GM10266 (cell line): ENCODE measurements around the gene ANKDD1A.

Experiments
- DNase-seq: peaks from one replicate; pipeline ENCODE4 v3.0.0; 2012; ENCODE audit errors: extremely low spot score
- CTCF ChIP-seq: IDR thresholded peaks from 2 replicates; pipeline ENCODE4 v1.5.1; 2012; ENCODE audit warnings: mild to moderate bottlenecking, low read depth; ENCODE audit not compliant: control insufficient read depth, insufficient read depth; ENCODE audit errors: missing control alignments

The ANKDD1A gene

GRCh38 chr15:64961013-64961412 is 49.3 kb downstream of the ANKDD1A start:
- DNase-seq: no peak
- TF ChIP-seq CTCF: no peak

GRCh38 chr15:64969401-64969800 is 57.7 kb downstream of the ANKDD1A start:
- no peak for DNase-seq
- TF ChIP-seq CTCF: no peak

- DNase-seq: no peak
- TF ChIP-seq CTCF: no peak
Observed at GRCh38 chr15:64970698-64971097, 59.0 kb downstream of the ANKDD1A start.

- no peak for TF ChIP-seq CTCF
- DNase-seq: no peak
Observed at GRCh38 chr15:64975390-64975789, 63.7 kb downstream of the ANKDD1A start.

GRCh38 chr15:64979252-64979710 is 67.6 kb downstream of the ANKDD1A start:
- no peak for DNase-seq
- TF ChIP-seq CTCF: no peak

- no peak for DNase-seq
- no peak for TF ChIP-seq CTCF
Observed at GRCh38 chr15:64981812-64982431, 70.2 kb downstream of the ANKDD1A start.

GRCh38 chr15:64982472-64982871 is 70.8 kb downstream of the ANKDD1A start:
- no peak for DNase-seq

More at GRCh38 chr15:64982472-64982871, 70.8 kb downstream of the ANKDD1A start:
- TF ChIP-seq CTCF: no peak
